Measurements from ENCODE around the gene PEX26. TPM values are rescaled to one million over a fixed set of nuclear protein-coding genes. Genes with fewer than 3 reads are reported as not detected.

The PEX26 gene
- total and polyA plus RNA-seq, 2 experiments from 2014 or later: 4.0 to 48.9 TPM

GRCh38 chr22:18028817-18029527 is 48.8 kb upstream of the PEX26 start:
- no peaks in the 10 kb centered on the region for H3K79me2 ChIP-seq (replicated peaks; ENCODE audit: insufficient read depth)
- Mint-ChIP-seq H3K27ac (no peak overlapping the region), H3K27me3 (ENCODE audit: insufficient read depth, low read depth, poor library complexity) (peaks cover 22% of the 10 kb centered on the region), H3K36me3 (ENCODE audit: low read depth) (no peaks in the 10 kb centered on the region), H3K4me3 (no peak overlapping the region), H3K4me1 (peaks cover 6% of the 10 kb centered on the region), H3K9me3 (no peaks in the 10 kb centered on the region)
- no peak overlapping the region for H3K27ac ChIP-seq (ENCODE audit: low read depth)
- no peaks in the 10 kb centered on the region; the same call in 1 of the 2 replicates for H3K4me1 ChIP-seq (ENCODE audit: insufficient read depth)
- H3K9me2 ChIP-seq (ENCODE audit: insufficient read depth): no peaks in the 10 kb centered on the region
- no peak overlapping the region for H2AFZ ChIP-seq
- TF ChIP-seq ETS1 (IDR thresholded peaks at IDR 0.05) (no peak), POLR2AphosphoS5 (IDR thresholded peaks at IDR 0.05; ENCODE audit: low read depth) (no peak), EZH2 (IDR thresholded peaks at IDR 0.05; ENCODE audit: low read depth, unreplicated experiment) (no peak), ZNF462 (CRISPR knock-in tag; IDR thresholded peaks at IDR 0.05) (no peak), ZNF114 (CRISPR knock-in tag; IDR thresholded peaks at IDR 0.05) (no peak), NANOG (IDR thresholded peaks at IDR 0.05; ENCODE audit: borderline replicate concordance) (no peak), EZH2phosphoT487 (IDR thresholded peaks at IDR 0.05; ENCODE audit: unreplicated experiment) (no peak), JUNB (IDR thresholded peaks at IDR 0.05; ENCODE audit: unreplicated experiment) (no peak), CREB1 (CRISPR knock-in tag; IDR thresholded peaks at IDR 0.05; ENCODE audit: low read depth) (no peak), ZNF331 (CRISPR knock-in tag; IDR thresholded peaks at IDR 0.05; ENCODE audit: low read depth) (no peak), STAT1 (IDR thresholded peaks at IDR 0.05; ENCODE audit: unreplicated experiment) (no peak)
- TF ChIP-seq, protein P1, sequence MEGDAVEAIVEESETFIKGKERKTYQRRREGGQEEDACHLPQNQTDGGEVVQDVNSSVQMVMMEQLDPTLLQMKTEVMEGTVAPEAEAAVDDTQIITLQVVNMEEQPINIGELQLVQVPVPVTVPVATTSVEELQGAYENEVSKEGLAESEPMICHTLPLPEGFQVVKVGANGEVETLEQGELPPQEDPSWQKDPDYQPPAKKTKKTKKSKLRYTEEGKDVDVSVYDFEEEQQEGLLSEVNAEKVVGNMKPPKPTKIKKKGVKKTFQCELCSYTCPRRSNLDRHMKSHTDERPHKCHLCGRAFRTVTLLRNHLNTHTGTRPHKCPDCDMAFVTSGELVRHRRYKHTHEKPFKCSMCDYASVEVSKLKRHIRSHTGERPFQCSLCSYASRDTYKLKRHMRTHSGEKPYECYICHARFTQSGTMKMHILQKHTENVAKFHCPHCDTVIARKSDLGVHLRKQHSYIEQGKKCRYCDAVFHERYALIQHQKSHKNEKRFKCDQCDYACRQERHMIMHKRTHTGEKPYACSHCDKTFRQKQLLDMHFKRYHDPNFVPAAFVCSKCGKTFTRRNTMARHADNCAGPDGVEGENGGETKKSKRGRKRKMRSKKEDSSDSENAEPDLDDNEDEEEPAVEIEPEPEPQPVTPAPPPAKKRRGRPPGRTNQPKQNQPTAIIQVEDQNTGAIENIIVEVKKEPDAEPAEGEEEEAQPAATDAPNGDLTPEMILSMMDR (conservative IDR thresholded peaks at IDR 0.05; ENCODE audit: low read depth in 2 of 2): no peak
- TF ChIP-seq, protein P2, sequence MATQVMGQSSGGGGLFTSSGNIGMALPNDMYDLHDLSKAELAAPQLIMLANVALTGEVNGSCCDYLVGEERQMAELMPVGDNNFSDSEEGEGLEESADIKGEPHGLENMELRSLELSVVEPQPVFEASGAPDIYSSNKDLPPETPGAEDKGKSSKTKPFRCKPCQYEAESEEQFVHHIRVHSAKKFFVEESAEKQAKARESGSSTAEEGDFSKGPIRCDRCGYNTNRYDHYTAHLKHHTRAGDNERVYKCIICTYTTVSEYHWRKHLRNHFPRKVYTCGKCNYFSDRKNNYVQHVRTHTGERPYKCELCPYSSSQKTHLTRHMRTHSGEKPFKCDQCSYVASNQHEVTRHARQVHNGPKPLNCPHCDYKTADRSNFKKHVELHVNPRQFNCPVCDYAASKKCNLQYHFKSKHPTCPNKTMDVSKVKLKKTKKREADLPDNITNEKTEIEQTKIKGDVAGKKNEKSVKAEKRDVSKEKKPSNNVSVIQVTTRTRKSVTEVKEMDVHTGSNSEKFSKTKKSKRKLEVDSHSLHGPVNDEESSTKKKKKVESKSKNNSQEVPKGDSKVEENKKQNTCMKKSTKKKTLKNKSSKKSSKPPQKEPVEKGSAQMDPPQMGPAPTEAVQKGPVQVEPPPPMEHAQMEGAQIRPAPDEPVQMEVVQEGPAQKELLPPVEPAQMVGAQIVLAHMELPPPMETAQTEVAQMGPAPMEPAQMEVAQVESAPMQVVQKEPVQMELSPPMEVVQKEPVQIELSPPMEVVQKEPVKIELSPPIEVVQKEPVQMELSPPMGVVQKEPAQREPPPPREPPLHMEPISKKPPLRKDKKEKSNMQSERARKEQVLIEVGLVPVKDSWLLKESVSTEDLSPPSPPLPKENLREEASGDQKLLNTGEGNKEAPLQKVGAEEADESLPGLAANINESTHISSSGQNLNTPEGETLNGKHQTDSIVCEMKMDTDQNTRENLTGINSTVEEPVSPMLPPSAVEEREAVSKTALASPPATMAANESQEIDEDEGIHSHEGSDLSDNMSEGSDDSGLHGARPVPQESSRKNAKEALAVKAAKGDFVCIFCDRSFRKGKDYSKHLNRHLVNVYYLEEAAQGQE (IDR thresholded peaks at IDR 0.05; ENCODE audit: unreplicated experiment): no peak
- H3K4me2 ChIP-seq: no peak overlapping the region
- no peaks in the 10 kb centered on the region for H3K36me3 ChIP-seq (ENCODE audit: insufficient read depth)
- peaks cover 7% of the 10 kb centered on the region; the same call in 1 of the 2 replicates for H4K20me1 ChIP-seq (replicated peaks; ENCODE audit: insufficient read depth)
- peaks cover 34% of the 10 kb centered on the region for H3K27me3 ChIP-seq (ENCODE audit: insufficient read depth)
- H3F3A ChIP-seq (replicated peaks; ENCODE audit: low read depth): 0 out of 2 replicates have a peak, but pooled peaks cover 1% of the 10 kb centered on the region
- H3K4me3 ChIP-seq: no peak overlapping the region
- DNase-seq (ENCODE audit: low spot score) (no peak), ATAC-seq (no peak)

Measured in GM23338 (cell line).